Ishikawa (cell line): ENCODE results near the gene ULBP2.

Experiments used
- CEBPB ChIP-seq: IDR thresholded peaks from 2 replicates; pipeline ENCODE4 v1.6.1; 2012
- CREB1 ChIP-seq: IDR thresholded peaks from 2 replicates; pipeline ENCODE4 v1.6.1; 2012; ENCODE audit warnings: low read depth
- EGR1 ChIP-seq: IDR thresholded peaks from 2 replicates; pipeline ENCODE4 v1.6.1; 2012
- EP300 ChIP-seq: IDR thresholded peaks from 2 replicates; pipeline ENCODE4 v1.6.1; 2012; ENCODE audit warnings: borderline replicate concordance
- FOXM1 ChIP-seq: IDR thresholded peaks from 2 replicates; pipeline ENCODE4 v1.6.1; 2012; ENCODE audit warnings: low read depth, borderline replicate concordance
- MAX ChIP-seq: IDR thresholded peaks from 2 replicates; pipeline ENCODE4 v1.6.1; 2012
- NFIC ChIP-seq: IDR thresholded peaks from 2 replicates; pipeline ENCODE4 v1.6.1; 2012
- RAD21 ChIP-seq: IDR thresholded peaks from 2 replicates; pipeline ENCODE4 v1.6.1; 2012; ENCODE audit warnings: low read depth
- REST ChIP-seq: IDR thresholded peaks from 2 replicates; pipeline ENCODE4 v1.6.1; 2012; ENCODE audit warnings: low read depth, mild to moderate bottlenecking
- TAF1 ChIP-seq: IDR thresholded peaks from 2 replicates; pipeline ENCODE4 v1.6.1; 2012; ENCODE audit warnings: low read depth, mild to moderate bottlenecking
- TCF12 ChIP-seq: IDR thresholded peaks from 2 replicates; pipeline ENCODE4 v1.6.1; 2012; ENCODE audit warnings: low read depth
- TEAD4 ChIP-seq: IDR thresholded peaks from 2 replicates; pipeline ENCODE4 v1.6.1; 2012
- USF1 ChIP-seq: IDR thresholded peaks from 2 replicates; pipeline ENCODE4 v1.6.1; 2012
- YY1 ChIP-seq: IDR thresholded peaks from 2 replicates; pipeline ENCODE4 v1.6.1; 2012; ENCODE audit warnings: low read depth
- ZBTB7A ChIP-seq: IDR thresholded peaks from 2 replicates; pipeline ENCODE4 v1.6.1; 2012; ENCODE audit warnings: low read depth

ULBP2 gene

GRCh38 chr6:149939909-149940671, 1.7 kb upstream of the ULBP2 start:
- TF ChIP-seq TCF12, result no peak
- TF ChIP-seq REST, result no peak
- TF ChIP-seq EP300, result no peak
- no peak for TF ChIP-seq YY1
- no peak for TF ChIP-seq ZBTB7A
- TF ChIP-seq CREB1, result no peak
- no peak for TF ChIP-seq FOXM1
- no peak for TF ChIP-seq TAF1
- TF ChIP-seq USF1, result no peak
- TF ChIP-seq CEBPB, result no peak
- TF ChIP-seq MAX, result no peak
- TF ChIP-seq NFIC, result no peak

GRCh38 chr6:149940672-149940982, 1.2 kb upstream of the ULBP2 start:
- TF ChIP-seq TEAD4 (no peak), EP300 (no peak), FOXM1 (no peak), CREB1 (no peak), CEBPB (no peak), TCF12 (no peak), ZBTB7A (no peak), REST (no peak)

- TF ChIP-seq EP300 (no peak), TCF12 (no peak), TAF1 (no peak), RAD21 (no peak), ZBTB7A (no peak), YY1 (no peak), REST (no peak), CEBPB (no peak), MAX (no peak), EGR1 (no peak), FOXM1 (no peak), USF1 (no peak), TEAD4 (no peak), NFIC (no peak), CREB1 (no peak)
Measured at GRCh38 chr6:149942461-149942829, 631 bp downstream of the ULBP2 start.

GRCh38 chr6:149948011-149948410, 6.2 kb downstream of the ULBP2 start:
- no peak for TF ChIP-seq TAF1
- no peak for TF ChIP-seq FOXM1
- TF ChIP-seq TEAD4, result no peak
- TF ChIP-seq EP300, result no peak
- TF ChIP-seq USF1, result no peak
- TF ChIP-seq RAD21, result no peak
- TF ChIP-seq EGR1, result no peak
- TF ChIP-seq ZBTB7A, result no peak
- TF ChIP-seq NFIC, result no peak
- TF ChIP-seq CEBPB, result no peak
- TF ChIP-seq TCF12, result no peak
- no peak for TF ChIP-seq YY1
- no peak for TF ChIP-seq MAX
